Keratinocyte (primary cell): ENCODE data around the gene C16orf95. TPM values are rescaled to one million over a fixed set of nuclear protein-coding genes. Genes with fewer than 3 reads are reported as not detected.

ENCODE experiments used
- DNase-seq: peaks from one replicate; pipeline ENCODE4 v3.0.0-alpha.2; 2011; ENCODE audit warnings: low read depth, missing footprints, low spot score
- FAIRE-seq: peaks from 2 replicates; lab custom pipeline; 2011; peaks lifted over from hg19 to GRCh38; lab: Jason Lieb, UNC
- H2AFZ ChIP-seq: 2 replicates; pipeline ENCODE4 v1.6.0; 2012; ENCODE audit warnings: low read length, control low read depth, inconsistent platforms; ENCODE audit not compliant: control insufficient read depth
- H3K27ac ChIP-seq: 2 replicates; pipeline ENCODE4 v1.5.1; 2011; ENCODE audit warnings: low read length; ENCODE audit not compliant: control insufficient read depth, insufficient read depth
- H3K27me3 ChIP-seq: 3 replicates; pipeline ENCODE4 v1.6.0; 2011; ENCODE audit warnings: low read length; ENCODE audit not compliant: control insufficient read depth, insufficient read depth; ENCODE audit errors: extremely low read depth
- H3K36me3 ChIP-seq, 2 experiments: 2 replicates in 1 of 2; 3 replicates in 1 of 2; pipeline ENCODE4 v1.5.1; 2011; ENCODE audit warnings: low read length in 2 of 2, mild to moderate bottlenecking in 1 of 2; ENCODE audit not compliant: control insufficient read depth in 2 of 2, insufficient read depth in 2 of 2; ENCODE audit errors: extremely low read depth in 1 of 2
- H3K4me1 ChIP-seq: 3 replicates; pipeline ENCODE4 v1.5.1; 2011; ENCODE audit warnings: low read length; ENCODE audit not compliant: control insufficient read depth, insufficient read depth; ENCODE audit errors: extremely low read depth
- H3K4me2 ChIP-seq: 3 replicates; pipeline ENCODE4 v1.6.0; 2011; ENCODE audit warnings: low read depth, low read length; ENCODE audit not compliant: control insufficient read depth, insufficient read depth; ENCODE audit errors: extremely low read depth
- H3K4me3 ChIP-seq, 3 experiments: fragments of 200-600 bp in 1 of 3; sonication (generic) in 1 of 3; 2 replicates in 2 of 3; 3 replicates in 1 of 3; pipeline ENCODE4 v1.5.1; 2011 to 2016; ENCODE audit warnings: low read length in 3 of 3, mild to moderate bottlenecking in 3 of 3, control low read depth in 2 of 3, inconsistent platforms in 1 of 3, low read depth in 1 of 3, mixed read lengths in 1 of 3, mixed run types in 1 of 3, moderate library complexity in 1 of 3; ENCODE audit not compliant: control insufficient read depth in 2 of 3, insufficient read depth in 2 of 3; ENCODE audit errors: extremely low read depth in 1 of 3
- H3K79me2 ChIP-seq: 2 replicates; pipeline ENCODE4 v1.6.0; 2012; ENCODE audit warnings: low read length; ENCODE audit not compliant: control insufficient read depth, insufficient read depth
- H3K9ac ChIP-seq: 3 replicates; pipeline ENCODE4 v1.6.0; 2011; ENCODE audit warnings: low read length; ENCODE audit not compliant: control insufficient read depth, insufficient read depth; ENCODE audit errors: extremely low read depth
- H3K9me1 ChIP-seq: 3 replicates; pipeline ENCODE4 v1.6.0; 2011; ENCODE audit warnings: low read length; ENCODE audit not compliant: control insufficient read depth, insufficient read depth; ENCODE audit errors: extremely low read depth
- H3K9me3 ChIP-seq: 2 replicates; pipeline ENCODE4 v1.5.1; 2012; ENCODE audit warnings: low read depth, low read length; ENCODE audit not compliant: control insufficient read depth
- H4K20me1 ChIP-seq: 3 replicates; pipeline ENCODE4 v1.6.0; 2011; ENCODE audit warnings: low read length; ENCODE audit not compliant: control insufficient read depth, insufficient read depth; ENCODE audit errors: extremely low read depth
- CTCF ChIP-seq, 3 experiments: IDR thresholded peaks in 1 of 3; conservative IDR thresholded peaks in 1 of 3; optimal IDR thresholded peaks in 1 of 3; 2 replicates in 2 of 3; 3 replicates in 1 of 3; pipeline versions ENCODE3 to v1.5.1; 2011; ENCODE audit warnings: low read length in 3 of 3, mild to moderate bottlenecking in 3 of 3, moderate library complexity in 2 of 3, control low read depth in 1 of 3, inconsistent platforms in 1 of 3; ENCODE audit not compliant: insufficient read depth in 2 of 3; ENCODE audit errors: extremely low read depth in 1 of 3
- EZH2 ChIP-seq: IDR thresholded peaks from one replicate; pipeline ENCODE4 v1.6.1; 2012; ENCODE audit warnings: inconsistent platforms, mild to moderate bottlenecking, low read length, moderate library complexity
- dilution Hi-C: fragments of 300-500 bp; cut with MboI; formaldehyde crosslinking; loops from one replicate; pipeline ENCODE4 v1.7.0; 2020; ENCODE audit warnings: low sequenced_read_pairs; ENCODE audit not compliant: extremely low pct_ligation_motif_present
- polyA plus RNA-seq, 5 experiments: library from polyadenylated mRNA; depleted of rRNA in 3 of 5; stranded (reverse) in 3 of 5; stranded (forward) in 1 of 5; unstranded in 1 of 5; fragments of >200 nt; gene quantifications; 1 replicate in 1 of 5; 2 replicates in 3 of 5; 3 replicates in 1 of 5; pipeline versions ENCODE4 v1.2.1 to v1.2.3, GENCODE V29; 2011 to 2012; ENCODE audit warnings: missing spikeins in 2 of 5, low read depth in 1 of 5, low replicate concordance in 1 of 5

C16orf95 gene
- polyA plus RNA-seq, 1 donor (not counting 4 experiments of a cell fraction or from before 2014, with no cell fraction given) = 1.5 TPM

GRCh38 chr16:87322360-87322759 is 5.2 kb upstream of the C16orf95 start:
- TF ChIP-seq EZH2 = no peak
- TF ChIP-seq CTCF (optimal IDR thresholded peaks at IDR 0.05 in 1 of 3, IDR thresholded peaks at IDR 0.05 in 1 of 3, conservative IDR thresholded peaks at IDR 0.05 in 1 of 3; ENCODE audit: extremely low read depth in 1 of 3, insufficient read depth in 2 of 3, low read length in 3 of 3) = no peak
- Histone ChIP-seq H3K27ac (no peak overlapping the region), H3K36me3 (peaks cover 6 to 8% of the 10 kb centered on the region in 2 experiments), H3K79me2 (peaks cover 16% of the 10 kb centered on the region), H3K4me2 (no peak overlapping the region), H3K4me3 (no peak overlapping the region), H3K27me3 (no peaks in the 10 kb centered on the region), H2AFZ (no peak overlapping the region), H3K4me1 (peaks cover 11% of the 10 kb centered on the region), H4K20me1 (peaks cover 9% of the 10 kb centered on the region), H3K9me1 (no peaks in the 10 kb centered on the region), H3K9ac (no peak overlapping the region), H3K9me3 (no peaks in the 10 kb centered on the region)
- FAIRE-seq = no peak
- DNase-seq = no peak
- dilution Hi-C loops = no loop called here

DNA sequence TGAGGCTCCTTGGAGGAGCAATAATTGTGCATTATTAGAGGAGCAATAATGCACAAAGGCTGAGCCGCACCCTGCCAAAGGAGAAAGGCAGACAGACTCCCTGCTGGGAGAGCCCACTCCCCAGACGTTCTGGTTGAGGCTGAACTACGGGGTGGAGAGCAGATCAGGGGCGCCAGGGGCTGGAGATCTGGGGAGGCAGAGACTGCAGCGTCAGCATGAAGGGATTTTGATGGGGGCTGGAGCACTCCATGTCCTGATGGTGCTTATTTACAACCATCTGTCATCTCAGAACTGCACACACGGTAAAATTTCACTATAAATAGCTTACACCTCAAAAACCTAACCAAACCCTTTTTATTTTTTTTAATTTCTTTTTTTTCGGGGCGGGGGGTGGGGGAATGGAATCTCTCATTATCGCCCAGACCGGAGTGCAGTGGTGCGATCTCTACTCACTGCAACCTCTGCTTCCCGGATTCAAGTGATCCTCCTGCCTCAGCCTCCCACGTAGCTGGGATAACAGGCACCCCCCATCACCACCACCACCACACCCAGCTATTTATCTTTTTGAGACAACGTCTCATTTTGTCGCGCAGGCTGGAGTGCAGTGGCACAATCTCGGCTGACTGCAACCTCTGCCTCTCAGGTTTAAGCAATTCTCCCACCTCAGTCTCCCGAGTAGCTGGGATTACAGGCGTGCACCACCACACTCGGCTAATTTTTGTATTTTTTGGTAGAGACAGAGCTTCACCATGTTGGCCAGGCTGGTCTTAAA is 4.3 kb upstream of the C16orf95 start:
- peaks cover 6 to 8% of the 10 kb centered on the region in 2 experiments for H3K36me3 ChIP-seq
- FAIRE-seq = no peak
- no peak overlapping the region for H3K9ac ChIP-seq
- H3K9me3 ChIP-seq = no peaks in the 10 kb centered on the region
- no peak overlapping the region for H3K4me2 ChIP-seq
- H3K9me1 ChIP-seq = no peaks in the 10 kb centered on the region
- TF ChIP-seq EZH2 = no peak
- TF ChIP-seq CTCF (optimal IDR thresholded peaks at IDR 0.05 in 1 of 3, IDR thresholded peaks at IDR 0.05 in 1 of 3, conservative IDR thresholded peaks at IDR 0.05 in 1 of 3; ENCODE audit: extremely low read depth in 1 of 3, insufficient read depth in 2 of 3, low read length in 3 of 3) = no peak
- H3K27ac ChIP-seq = no peak overlapping the region
- H3K4me3 ChIP-seq = no peak overlapping the region
- H3K4me1 ChIP-seq = peaks cover 11% of the 10 kb centered on the region
- dilution Hi-C loops = no loop called here
- no peaks in the 10 kb centered on the region for H3K27me3 ChIP-seq
- H4K20me1 ChIP-seq = peaks cover 5% of the 10 kb centered on the region
- H2AFZ ChIP-seq = no peak overlapping the region
- peaks cover 16% of the 10 kb centered on the region for H3K79me2 ChIP-seq
- no peak for DNase-seq
